Skeletal muscle satellite cell (primary cell): Measurements from ENCODE around the gene HSD17B4.

Experiments used
- H3K27me3 ChIP-seq: 2 replicates; pipeline ENCODE4 v1.7.0; 2013; ENCODE audit warnings: low read length; ENCODE audit not compliant: control insufficient read depth, insufficient read depth
- H3K36me3 ChIP-seq: 2 replicates; pipeline ENCODE4 v1.7.0; 2013; ENCODE audit warnings: mild to moderate bottlenecking, control low read depth, low read length; ENCODE audit not compliant: insufficient read depth
- H3K4me1 ChIP-seq: 2 replicates; pipeline ENCODE4 v1.7.0; 2013; ENCODE audit warnings: low read length; ENCODE audit not compliant: control insufficient read depth, insufficient read depth
- H3K4me2 ChIP-seq: 2 replicates; pipeline ENCODE4 v1.7.0; 2013; ENCODE audit warnings: mild to moderate bottlenecking, low read length
- H3K4me3 ChIP-seq: 2 replicates; pipeline ENCODE4 v1.7.0; 2013; ENCODE audit warnings: low read length
- H3K9ac ChIP-seq: 2 replicates; pipeline ENCODE4 v1.7.0; 2013; ENCODE audit warnings: mild to moderate bottlenecking, low read depth, low read length, moderate library complexity
- H3K9me3 ChIP-seq: replicated peaks from 2 replicates; pipeline ENCODE4 v1.7.0; 2013; ENCODE audit warnings: mild to moderate bottlenecking, control low read depth, low read length
- small RNA-seq: library from RNA; depleted of rRNA; stranded (forward); fragments of <200 nt; gene quantifications from one replicate; pipeline ENCODE3, GENCODE V24; 2012

Gene HSD17B4

DNA sequence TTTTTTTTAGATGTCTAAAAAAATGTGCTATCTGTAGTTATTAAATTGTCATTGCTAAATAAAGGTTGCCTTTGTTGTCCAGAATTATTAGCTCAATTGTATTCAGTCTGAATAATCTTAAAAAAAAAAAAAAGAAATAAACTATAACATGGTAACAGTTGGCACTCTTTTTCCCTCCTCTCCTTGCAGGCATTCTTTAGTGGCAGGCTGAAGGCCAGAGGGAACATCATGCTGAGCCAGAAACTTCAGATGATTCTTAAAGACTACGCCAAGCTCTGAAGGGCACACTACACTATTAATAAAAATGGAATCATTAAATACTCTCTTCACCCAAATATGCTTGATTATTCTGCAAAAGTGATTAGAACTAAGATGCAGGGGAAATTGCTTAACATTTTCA is 89.4 kb downstream of the HSD17B4 start:
- Histone ChIP-seq H3K27me3 (no peaks in the 10 kb centered on the region), H3K4me2 (no peak overlapping the region), H3K9me3 (no peaks in the 10 kb centered on the region), H3K4me3 (no peak overlapping the region), H3K36me3 (peaks cover 5% of the 10 kb centered on the region), H3K9ac (no peak overlapping the region), H3K4me1 (no peaks in the 10 kb centered on the region)

DNA sequence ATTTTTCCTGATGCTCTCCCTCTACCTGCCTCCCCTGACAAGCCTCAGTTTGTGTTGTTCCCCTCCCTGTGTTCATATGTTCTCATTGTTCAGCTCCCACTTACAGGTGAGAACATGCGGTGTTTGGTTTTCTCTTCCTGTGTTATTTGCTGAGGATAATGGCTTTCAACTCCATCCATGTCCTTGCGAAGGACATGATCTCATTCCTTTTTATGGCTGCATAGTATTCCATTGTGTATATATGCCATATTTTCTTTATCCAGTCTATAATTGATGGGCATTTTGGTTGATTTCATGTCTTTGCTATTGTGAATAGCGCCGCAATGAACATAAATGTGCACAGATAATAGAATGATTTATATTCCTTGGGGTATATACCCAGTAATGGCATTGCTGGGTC is 99.5 kb downstream of the HSD17B4 start:
- no peaks in the 10 kb centered on the region for H3K9me3 ChIP-seq
- H3K9ac ChIP-seq = no peak overlapping the region
- H3K4me1 ChIP-seq = no peaks in the 10 kb centered on the region
- H3K27me3 ChIP-seq = no peaks in the 10 kb centered on the region
- H3K36me3 ChIP-seq = no peaks in the 10 kb centered on the region
- no peak overlapping the region for H3K4me2 ChIP-seq
- no peak overlapping the region for H3K4me3 ChIP-seq

DNA sequence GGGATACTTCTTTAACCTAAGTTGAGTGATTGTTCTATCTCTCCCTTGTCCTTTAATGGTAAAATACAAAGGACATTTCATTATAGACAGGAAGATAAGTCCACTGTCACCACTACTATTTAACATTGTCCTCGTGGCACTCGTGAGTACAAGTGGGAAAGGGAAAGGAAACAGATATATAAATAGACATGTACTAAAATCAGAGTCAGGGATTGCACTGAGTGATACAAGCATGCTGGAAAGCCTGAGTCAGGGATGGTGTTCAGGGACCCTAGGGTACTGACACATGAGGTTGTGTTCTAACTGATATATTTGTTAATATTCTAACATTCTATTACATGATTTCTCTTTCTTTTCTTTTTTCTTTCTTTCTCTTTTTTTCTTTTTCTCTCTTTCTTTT is 102.3 kb downstream of the HSD17B4 start:
- H3K4me1 ChIP-seq = no peaks in the 10 kb centered on the region
- no peaks in the 10 kb centered on the region for H3K36me3 ChIP-seq

DNA sequence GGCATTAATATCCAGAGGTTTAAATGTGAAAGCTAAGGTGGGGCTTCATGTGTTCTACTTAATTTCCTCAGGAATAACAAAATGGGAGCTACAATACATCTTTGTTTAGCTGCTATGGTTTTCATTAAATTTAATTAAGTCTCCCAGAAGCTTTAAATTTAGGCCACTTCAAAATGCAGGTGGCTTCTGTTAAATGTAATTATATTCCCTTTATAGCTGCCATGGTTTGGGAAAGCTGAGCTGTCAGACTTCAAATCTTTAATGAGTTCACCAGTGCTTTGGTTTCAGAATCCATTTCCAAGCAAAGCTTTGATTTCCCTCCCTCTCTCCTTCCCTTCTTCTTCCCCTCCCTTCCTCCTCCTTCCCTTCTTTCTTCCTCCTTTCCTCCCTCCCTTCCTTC is 118.6 kb downstream of the HSD17B4 start:
- Histone ChIP-seq H3K27me3 (peaks cover 3% of the 10 kb centered on the region), H3K9ac (no peak overlapping the region), H3K4me3 (no peak overlapping the region), H3K4me2 (no peak overlapping the region), H3K36me3 (no peaks in the 10 kb centered on the region), H3K9me3 (no peaks in the 10 kb centered on the region), H3K4me1 (no peaks in the 10 kb centered on the region)

More for the DNA sequence above, 102.3 kb downstream of the HSD17B4 start:
- no peaks in the 10 kb centered on the region for H3K9me3 ChIP-seq
- H3K9ac ChIP-seq = no peak overlapping the region
- H3K4me3 ChIP-seq = no peak overlapping the region
- no peak overlapping the region for H3K4me2 ChIP-seq
- no peaks in the 10 kb centered on the region for H3K27me3 ChIP-seq

DNA sequence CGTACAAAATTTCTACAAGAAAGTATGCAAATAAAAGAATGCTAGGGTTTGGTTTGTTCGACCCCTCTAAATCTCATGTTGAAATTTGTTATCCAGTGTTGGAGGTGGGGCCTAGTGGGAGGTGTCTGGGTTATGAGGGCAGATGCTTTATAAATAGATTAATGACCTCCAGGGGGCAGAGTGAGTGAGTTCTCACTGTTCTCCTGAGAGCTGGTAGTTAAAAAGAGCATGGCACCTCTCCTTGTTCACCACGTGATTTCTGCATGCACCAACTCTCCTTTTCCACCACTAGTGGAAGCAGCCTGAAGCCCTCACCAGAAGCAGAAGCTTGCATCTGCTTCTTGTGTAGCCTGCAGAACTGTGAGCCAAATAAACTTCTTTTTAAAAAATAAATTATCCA is 126.6 kb downstream of the HSD17B4 start:
- no peak overlapping the region for H3K4me2 ChIP-seq
- no peaks in the 10 kb centered on the region for H3K27me3 ChIP-seq
- no peak overlapping the region for H3K9ac ChIP-seq
- H3K36me3 ChIP-seq = no peaks in the 10 kb centered on the region
- no peaks in the 10 kb centered on the region for H3K4me1 ChIP-seq
- H3K9me3 ChIP-seq = no peaks in the 10 kb centered on the region
- no peak overlapping the region for H3K4me3 ChIP-seq

DNA sequence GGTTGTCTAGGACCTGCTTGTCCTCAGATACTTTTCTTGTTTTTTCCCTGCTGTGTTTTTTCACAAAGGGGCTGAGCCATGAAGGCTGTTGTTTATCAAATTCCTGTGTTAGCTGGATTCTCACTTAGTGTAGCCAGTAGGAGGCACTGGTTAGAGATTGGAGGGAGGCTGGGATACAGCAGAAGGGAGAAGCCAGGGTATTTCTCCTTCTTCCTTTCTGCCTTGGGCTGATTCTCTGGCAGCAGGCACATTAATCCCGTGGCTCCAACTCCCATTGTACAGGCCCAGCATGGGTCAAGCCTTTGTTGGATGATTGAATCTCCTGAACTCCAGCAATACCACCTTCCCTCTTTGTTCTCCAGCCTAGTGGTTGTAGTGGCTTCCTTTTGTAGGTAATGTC is 130.7 kb downstream of the HSD17B4 start:
- H3K9me3 ChIP-seq = no peaks in the 10 kb centered on the region
- H3K9ac ChIP-seq = no peak overlapping the region
- H3K27me3 ChIP-seq = peaks cover 3% of the 10 kb centered on the region
- H3K4me2 ChIP-seq = no peak overlapping the region
- no peaks in the 10 kb centered on the region for H3K36me3 ChIP-seq
- no peaks in the 10 kb centered on the region for H3K4me1 ChIP-seq
- H3K4me3 ChIP-seq = no peak overlapping the region

DNA sequence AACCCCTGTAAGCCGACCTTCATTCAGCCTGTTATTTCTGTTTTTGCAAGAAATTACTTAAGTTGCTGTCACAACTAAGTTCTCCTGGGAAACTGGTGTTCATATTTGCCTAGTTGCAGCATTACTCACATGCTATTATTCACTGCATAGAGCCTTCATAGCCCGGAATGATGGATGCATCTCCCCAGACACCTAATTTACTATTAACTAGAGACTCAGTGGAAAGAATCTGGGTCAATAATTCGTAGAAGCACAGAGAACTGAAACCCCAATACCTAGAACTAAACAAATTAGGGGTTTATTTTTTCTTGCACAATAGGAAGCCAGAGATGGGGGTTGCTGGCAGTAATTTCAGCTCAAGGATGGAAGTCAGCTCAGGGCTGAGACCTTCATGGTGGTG is 131.4 kb downstream of the HSD17B4 start:
- H3K27me3 ChIP-seq = peaks cover 3% of the 10 kb centered on the region
- H3K4me3 ChIP-seq = no peak overlapping the region
- H3K36me3 ChIP-seq = no peaks in the 10 kb centered on the region
- no peaks in the 10 kb centered on the region for H3K9me3 ChIP-seq
- no peak overlapping the region for H3K9ac ChIP-seq
- no peaks in the 10 kb centered on the region for H3K4me1 ChIP-seq
- no peak overlapping the region for H3K4me2 ChIP-seq

Small RNA genes lying within 50 kb of the gene (small RNA-seq; reads per million reads assigned to genes)
- 0.42 reads per million for gene RNA5SP190
